HT-29 (cell line): ENCODE results near the gene IFT81. TPM values are rescaled to one million over a fixed set of nuclear protein-coding genes. Genes with fewer than 3 reads are reported as not detected.

Experiments
- total RNA-seq: library from RNA; depleted of rRNA; stranded (reverse); fragments of >200 nt; shearing (Covaris generic); gene quantifications from 2 replicates; pipeline ENCODE4 v1.2.3, GENCODE V29; 2014; rRNA removed

The IFT81 gene
- total RNA-seq, 1 experiment from 2014 or later = 5.5 TPM

Other genes with a start within 250 kb of the IFT81 start
- 23.7 and 25.7 TPM in 2 replicates for gene GLTP, start 243.8 kb upstream of the IFT81 start, total RNA-seq
- 8.8 and 16.7 TPM in 2 replicates for gene TCHP, start 224.1 kb upstream of the IFT81 start, total RNA-seq
- 9.8 and 15.3 TPM in 2 replicates for gene GIT2, start 128.0 kb upstream of the IFT81 start, total RNA-seq
- gene ANKRD13A, start 124.9 kb upstream of the IFT81 start, total RNA-seq = 21.5 and 30.5 TPM in 2 replicates
- 8.3 and 12.9 TPM in 2 replicates for gene C12orf76, start 75.8 kb upstream of the IFT81 start, total RNA-seq
- gene ATP2A2, start 156.9 kb downstream of the IFT81 start, total RNA-seq = 113 and 123 TPM in 2 replicates